MM.1S (cell line): Measurements from ENCODE around the gene RNF220.

Source experiments
- DNase-seq: peaks from one replicate; pipeline ENCODE4 v3.0.0-alpha.2; 2015
- H2AFZ ChIP-seq: fragments of 300-600 bp; sonication (generic); 2 replicates; pipeline ENCODE4 v1.6.0; 2016; ENCODE audit warnings: antibody characterized with exemption, low read length
- H3F3A ChIP-seq: fragments of 300-600 bp; sonication (generic); 2 replicates; pipeline ENCODE4 v1.6.1; 2016; ENCODE audit warnings: mild to moderate bottlenecking, antibody characterized with exemption, low read length, moderate library complexity, mixed read lengths; ENCODE audit not compliant: insufficient read depth
- H3K27ac ChIP-seq: fragments of 300-600 bp; sonication (generic); 2 replicates; pipeline ENCODE4 v1.5.1; 2016; ENCODE audit warnings: mild to moderate bottlenecking, low read length
- H3K27me3 ChIP-seq: fragments of 300-600 bp; sonication (generic); replicated peaks from 2 replicates; pipeline ENCODE4 v1.6.0; 2016; ENCODE audit warnings: low read length; ENCODE audit not compliant: insufficient read depth
- H3K36me3 ChIP-seq: fragments of 300-600 bp; sonication (generic); replicated peaks from 2 replicates; pipeline ENCODE4 v1.6.1; 2016; ENCODE audit warnings: mild to moderate bottlenecking, low read length, mixed read lengths; ENCODE audit not compliant: insufficient read depth
- H3K4me1 ChIP-seq: fragments of 300-600 bp; sonication (generic); 2 replicates; pipeline ENCODE4 v1.6.1; 2016; ENCODE audit warnings: low read length, mixed read lengths
- H3K4me2 ChIP-seq: fragments of 300-600 bp; sonication (generic); 2 replicates; pipeline ENCODE4 v1.6.0; 2016; ENCODE audit warnings: low read depth, low read length
- H3K4me3 ChIP-seq: fragments of 300-600 bp; sonication (generic); 2 replicates; pipeline ENCODE4 v1.5.1; 2016; ENCODE audit warnings: low read length, mixed read lengths
- H3K79me2 ChIP-seq: fragments of 300-600 bp; sonication (generic); 2 replicates; pipeline ENCODE4 v1.6.1; 2016; ENCODE audit warnings: mixed run types, low read length, mixed read lengths
- H3K9ac ChIP-seq: fragments of 300-600 bp; sonication (generic); 2 replicates; pipeline ENCODE4 v1.6.1; 2016; ENCODE audit warnings: low read length, mixed read lengths
- H3K9me2 ChIP-seq: fragments of 300-600 bp; sonication (generic); replicated peaks from 2 replicates; pipeline ENCODE4 v1.6.1; 2016; ENCODE audit warnings: mild to moderate bottlenecking, low read length, mixed read lengths; ENCODE audit not compliant: insufficient read depth
- H3K9me3 ChIP-seq: fragments of 300-600 bp; sonication (generic); replicated peaks from 2 replicates; pipeline ENCODE4 v1.6.1; 2016; ENCODE audit warnings: mild to moderate bottlenecking, low read length, mixed read lengths; ENCODE audit not compliant: insufficient read depth
- H4K20me1 ChIP-seq: fragments of 300-600 bp; sonication (generic); 2 replicates; pipeline ENCODE4 v1.6.1; 2016; ENCODE audit warnings: mild to moderate bottlenecking, low read length, moderate library complexity, mixed read lengths; ENCODE audit not compliant: insufficient read depth
- CTCF ChIP-seq: fragments of 300-600 bp; sonication (generic); IDR thresholded peaks from 2 replicates; pipeline ENCODE4 v1.5.1; 2016; ENCODE audit warnings: antibody characterized with exemption, low read length, mixed read lengths
- EZH2 ChIP-seq: fragments of 300-600 bp; sonication (generic); optimal IDR thresholded peaks from 2 replicates; pipeline ENCODE3; 2017; ENCODE audit warnings: low read depth, mild to moderate bottlenecking, antibody characterized with exemption, low read length, mixed read lengths
- EZH2phosphoT487 ChIP-seq: fragments of 300-600 bp; sonication (generic); IDR thresholded peaks from 2 replicates; pipeline ENCODE4 v1.6.1; 2018; ENCODE audit warnings: antibody characterized with exemption, low read length

RNF220 gene

DNA sequence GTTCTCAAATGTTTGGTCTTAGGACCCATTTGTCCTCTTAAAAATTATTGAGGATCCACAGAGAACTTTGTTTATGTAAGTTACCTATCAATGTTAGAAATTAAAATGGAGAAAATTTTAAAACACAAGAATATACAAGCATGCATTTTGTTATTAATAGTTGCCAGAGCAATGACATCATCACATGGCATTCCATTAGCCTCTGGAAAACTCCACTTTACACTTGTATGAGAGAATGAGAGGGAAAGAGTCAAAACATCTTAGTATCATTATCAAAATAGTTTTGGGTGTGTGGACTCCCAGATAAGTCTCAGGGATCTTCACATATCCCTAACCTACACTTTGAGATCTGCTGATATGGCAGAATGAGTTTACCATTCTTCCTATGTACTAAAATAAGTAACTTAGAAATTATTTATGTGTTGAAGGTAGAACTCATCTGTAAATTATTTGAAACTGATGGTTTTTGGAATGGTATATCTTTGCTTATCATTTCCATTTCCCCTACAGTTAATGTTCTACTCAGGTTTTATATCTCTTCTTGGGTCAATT lies 48.8 kb downstream of the RNF220 start:
- Histone ChIP-seq H3K4me2 (no peak overlapping the region), H3K9me2 (no peaks in the 10 kb centered on the region), H3K9ac (no peak overlapping the region), H3K79me2 (no peaks in the 10 kb centered on the region), H3K27me3 (no peaks in the 10 kb centered on the region), H3K9me3 (no peaks in the 10 kb centered on the region), H3F3A (no peaks in the 10 kb centered on the region), H3K27ac (no peak overlapping the region), H3K4me1 (no peaks in the 10 kb centered on the region), H4K20me1 (no peaks in the 10 kb centered on the region), H3K36me3 (no peaks in the 10 kb centered on the region), H2AFZ (no peak overlapping the region), H3K4me3 (no peak overlapping the region)
- no peak for DNase-seq
- no peak for TF ChIP-seq CTCF
- TF ChIP-seq EZH2phosphoT487, result no peak
- TF ChIP-seq EZH2, result no peak

GRCh38 chr1:44454704-44455103 lies 49.6 kb downstream of the RNF220 start:
- H2AFZ ChIP-seq, result no peak overlapping the region
- H3K4me2 ChIP-seq, result no peak overlapping the region
- no peaks in the 10 kb centered on the region for H3K27me3 ChIP-seq
- H3K27ac ChIP-seq, result no peak overlapping the region
- no peaks in the 10 kb centered on the region for H3K79me2 ChIP-seq
- H3K36me3 ChIP-seq, result no peaks in the 10 kb centered on the region
- H3K9me2 ChIP-seq, result no peaks in the 10 kb centered on the region
- no peaks in the 10 kb centered on the region for H3F3A ChIP-seq
- no peaks in the 10 kb centered on the region for H4K20me1 ChIP-seq
- no peak for TF ChIP-seq EZH2
- TF ChIP-seq CTCF, result no peak
- TF ChIP-seq EZH2phosphoT487, result no peak
- H3K9ac ChIP-seq, result no peak overlapping the region
- no peak overlapping the region for H3K4me3 ChIP-seq
- no peaks in the 10 kb centered on the region for H3K4me1 ChIP-seq
- no peak for DNase-seq
- no peaks in the 10 kb centered on the region for H3K9me3 ChIP-seq

DNA sequence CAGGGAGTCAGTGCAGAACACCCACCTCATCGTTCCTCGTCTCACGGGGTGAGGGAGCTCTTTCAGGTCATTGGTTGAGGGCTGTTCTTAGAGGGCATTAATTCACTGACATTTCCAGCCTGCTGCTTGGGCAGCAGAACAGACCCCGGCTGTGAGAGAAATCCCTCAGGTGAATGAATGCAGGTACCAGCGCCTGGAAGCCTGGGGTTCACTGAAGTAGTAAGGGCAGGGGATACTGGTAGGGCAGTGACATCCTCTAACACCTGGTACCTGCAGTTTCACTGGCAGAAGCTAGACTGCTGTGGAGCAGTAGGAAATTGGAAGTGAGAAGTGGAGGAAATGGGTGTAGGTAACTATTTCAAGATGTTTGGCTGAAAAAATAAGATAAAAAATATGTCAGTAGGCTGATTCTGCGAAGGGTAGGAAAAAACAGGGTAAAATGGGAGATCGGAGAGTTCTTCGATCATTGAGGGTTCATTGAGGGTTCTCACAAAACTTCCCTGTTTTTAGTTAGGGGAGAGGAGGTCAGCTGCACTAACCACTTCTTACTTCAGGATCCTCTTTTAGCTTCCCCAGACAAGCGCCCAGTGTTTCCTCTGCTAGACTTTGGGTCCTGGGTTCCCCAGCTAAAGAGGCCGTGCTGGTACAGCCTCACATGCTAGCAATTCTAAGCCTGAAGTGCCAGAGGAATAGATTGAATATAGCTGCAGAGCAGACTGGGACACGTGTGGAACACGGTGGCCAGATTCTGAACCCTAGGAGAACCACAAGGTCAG lies 55.2 kb downstream of the RNF220 start:
- TF ChIP-seq EZH2 (no peak), EZH2phosphoT487 (no peak)
- Histone ChIP-seq H3K9me3 (no peaks in the 10 kb centered on the region), H3K36me3 (no peaks in the 10 kb centered on the region), H3K27me3 (no peaks in the 10 kb centered on the region), H3F3A (no peaks in the 10 kb centered on the region), H3K4me2 (no peak overlapping the region), H3K27ac (no peak overlapping the region), H3K9ac (no peak overlapping the region), H4K20me1 (no peaks in the 10 kb centered on the region), H3K79me2 (no peaks in the 10 kb centered on the region), H3K4me3 (no peak overlapping the region), H3K4me1 (no peaks in the 10 kb centered on the region), H2AFZ (no peak overlapping the region), H3K9me2 (no peaks in the 10 kb centered on the region)
- no peak for DNase-seq

DNA sequence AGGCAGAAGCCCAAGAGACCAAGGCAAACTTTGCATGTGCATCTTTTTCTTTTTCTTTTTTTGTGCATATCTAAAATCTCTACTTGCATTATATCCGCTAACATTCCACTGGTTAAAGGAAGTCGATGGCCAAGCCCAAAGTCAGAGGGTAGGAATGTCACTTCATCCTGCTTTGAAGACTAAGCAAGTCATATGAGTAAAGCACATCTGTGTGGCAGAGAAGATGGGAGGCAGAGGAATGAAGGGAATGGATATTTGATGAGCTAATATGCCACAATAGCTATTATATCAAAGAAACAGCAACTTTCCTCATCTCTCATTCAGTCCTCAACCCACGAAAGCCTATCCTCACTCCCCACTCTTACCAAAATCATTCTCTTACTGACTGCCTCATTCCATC lies 59.3 kb downstream of the RNF220 start:
- no peak for DNase-seq
- no peaks in the 10 kb centered on the region for H3K4me1 ChIP-seq
- H3K27ac ChIP-seq, result no peak overlapping the region
- no peaks in the 10 kb centered on the region for H3K79me2 ChIP-seq
- H3F3A ChIP-seq, result no peaks in the 10 kb centered on the region
- no peak overlapping the region for H2AFZ ChIP-seq
- no peaks in the 10 kb centered on the region for H3K9me3 ChIP-seq
- no peaks in the 10 kb centered on the region for H4K20me1 ChIP-seq
- no peaks in the 10 kb centered on the region for H3K9me2 ChIP-seq
- no peaks in the 10 kb centered on the region for H3K36me3 ChIP-seq
- TF ChIP-seq EZH2phosphoT487 (no peak), CTCF (no peak), EZH2 (no peak)
- H3K9ac ChIP-seq, result no peak overlapping the region
- H3K4me3 ChIP-seq, result no peak overlapping the region
- no peak overlapping the region for H3K4me2 ChIP-seq
- no peaks in the 10 kb centered on the region for H3K27me3 ChIP-seq
